ENCODE data around the gene COMMD4. TPM values are rescaled to one million over a fixed set of nuclear protein-coding genes. Genes with fewer than 3 reads are reported as not detected.

COMMD4 gene
- total and polyA plus RNA-seq, 10 of the 15 experiments (the other 5 are each of a cell fraction or from before 2014, with no cell fraction given), result 14.5 to 118 (median 75.3) TPM

DNA sequence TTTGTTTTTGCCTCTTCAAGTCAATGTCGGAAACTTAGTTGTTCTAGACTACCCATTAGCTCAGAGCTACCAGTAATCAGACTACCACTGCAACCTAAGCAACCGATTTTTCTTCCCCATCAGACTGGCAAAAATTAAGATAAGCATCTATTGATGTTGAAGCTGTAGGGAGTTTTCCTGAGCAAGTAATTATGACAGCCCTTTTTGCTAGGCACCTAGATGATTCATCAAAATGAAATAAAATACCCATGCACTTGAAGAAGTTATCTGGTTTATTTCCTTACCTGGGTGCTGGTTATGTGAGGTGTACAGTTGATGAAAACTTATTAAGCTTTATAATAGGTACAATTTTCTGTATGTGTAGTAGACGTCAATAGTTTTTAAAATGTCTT lies 554 bp upstream of the COMMD4 start:
- Histone ChIP-seq H4K20me1 (ENCODE audit: control insufficient read depth, insufficient read depth) (no peaks in the 10 kb centered on the region), H3K9ac (ENCODE audit: control insufficient read depth, insufficient read depth, low read length) (no peak overlapping the region), H3K79me2 (ENCODE audit: control insufficient read depth, insufficient read depth, low read length) (peaks cover 10% of the 10 kb centered on the region), H3K27me3 (replicated peaks in 1 of 2; ENCODE audit: control insufficient read depth in 2 of 2, insufficient read depth in 2 of 2, low read length in 1 of 2) (no peaks in the 10 kb centered on the region), H3K27ac (ENCODE audit: control insufficient read depth, insufficient read depth) (no peak overlapping the region), H3K9me3 (replicated peaks; ENCODE audit: control insufficient read depth, insufficient read depth, low read length) (no peaks in the 10 kb centered on the region), H3K4me3 (peak overlapping the region; percentile 96), H3K4me1 (ENCODE audit: control insufficient read depth, insufficient read depth, low read length) (no peaks in the 10 kb centered on the region; the same call in 1 of the 2 replicates), H3K4me2 (ENCODE audit: control insufficient read depth, insufficient read depth) (peak overlapping the region; percentile 94), H3K36me3 (ENCODE audit: control insufficient read depth in 2 of 2, insufficient read depth in 2 of 2, low read length in 1 of 2) (peaks cover 0 to 5% of the 10 kb centered on the region in 2 experiments; a peak in 1 of 4 replicates), H2AFZ (ENCODE audit: control insufficient read depth, low read depth, low read length) (peak overlapping the region; percentile 92)
- intact Hi-C loops (cut with micrococcal nuclease; ENCODE audit: unreplicated experiment) (no loop called here), in situ Hi-C loops (cut with MboI) (no loop called here)
- ChIA-PET RAD21 (ENCODE audit: unreplicated experiment) (interaction anchor here (0.9 to 1.4 kb wide), 2 partner anchors 33 to 292 kb away, joined by 3 to 8 read pairs; partner anchors contain the start of gene MAN2C1), CTCF (interaction anchor here (1.3 to 2.5 kb wide), 2 partner anchors 32 to 351 kb away, joined by 3 to 15 read pairs; partner anchors contain the start of gene MAN2C1), SMC1A (ENCODE audit: uncharacterized antibody, unreplicated experiment) (interaction anchor here (1.3 to 1.7 kb wide), 3 partner anchors 14 to 312 kb away, joined by 3 to 6 read pairs (median 3); partner anchors contain the start of genes MAN2C1 and PPCDC), POLR2A (interaction anchor here (1.0 to 1.6 kb wide), 2 partner anchors 33 to 305 kb away, joined by 3 to 7 read pairs; partner anchors contain the start of genes IMP3 and MAN2C1)
- DNase-seq (ENCODE audit: low read depth, low spot score) (no peak), ATAC-seq (no peak), FAIRE-seq (no peak)
- TF ChIP-seq ESRRA (IDR thresholded peaks at IDR 0.05; ENCODE audit: low read length) (no peak), MEF2A (IDR thresholded peaks at IDR 0.05; ENCODE audit: insufficient read depth, low read depth, low read length) (no peak), PML (IDR thresholded peaks at IDR 0.05; ENCODE audit: low read length) (no peak), BHLHE40 (IDR thresholded peaks at IDR 0.05; ENCODE audit: borderline replicate concordance in 1 of 2, low read depth in 2 of 2, low read length in 1 of 2) (no peak), POLR2A (IDR thresholded peaks at IDR 0.05; ENCODE audit: low read depth, low read length) (no peak), BCL11A (IDR thresholded peaks at IDR 0.05; ENCODE audit: low read depth, low read length) (no peak)
- TF ChIP-seq, protein P1, sequence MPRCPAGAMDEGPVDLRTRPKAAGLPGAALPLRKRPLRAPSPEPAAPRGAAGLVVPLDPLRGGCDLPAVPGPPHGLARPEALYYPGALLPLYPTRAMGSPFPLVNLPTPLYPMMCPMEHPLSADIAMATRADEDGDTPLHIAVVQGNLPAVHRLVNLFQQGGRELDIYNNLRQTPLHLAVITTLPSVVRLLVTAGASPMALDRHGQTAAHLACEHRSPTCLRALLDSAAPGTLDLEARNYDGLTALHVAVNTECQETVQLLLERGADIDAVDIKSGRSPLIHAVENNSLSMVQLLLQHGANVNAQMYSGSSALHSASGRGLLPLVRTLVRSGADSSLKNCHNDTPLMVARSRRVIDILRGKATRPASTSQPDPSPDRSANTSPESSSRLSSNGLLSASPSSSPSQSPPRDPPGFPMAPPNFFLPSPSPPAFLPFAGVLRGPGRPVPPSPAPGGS (IDR thresholded peaks at IDR 0.05; ENCODE audit: borderline replicate concordance, insufficient read depth, low read depth, low read length, poor library complexity, severe bottlenecking), result no peak
- TF ChIP-seq, protein P2, sequence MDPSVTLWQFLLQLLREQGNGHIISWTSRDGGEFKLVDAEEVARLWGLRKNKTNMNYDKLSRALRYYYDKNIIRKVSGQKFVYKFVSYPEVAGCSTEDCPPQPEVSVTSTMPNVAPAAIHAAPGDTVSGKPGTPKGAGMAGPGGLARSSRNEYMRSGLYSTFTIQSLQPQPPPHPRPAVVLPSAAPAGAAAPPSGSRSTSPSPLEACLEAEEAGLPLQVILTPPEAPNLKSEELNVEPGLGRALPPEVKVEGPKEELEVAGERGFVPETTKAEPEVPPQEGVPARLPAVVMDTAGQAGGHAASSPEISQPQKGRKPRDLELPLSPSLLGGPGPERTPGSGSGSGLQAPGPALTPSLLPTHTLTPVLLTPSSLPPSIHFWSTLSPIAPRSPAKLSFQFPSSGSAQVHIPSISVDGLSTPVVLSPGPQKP (IDR thresholded peaks at IDR 0.05; ENCODE audit: low read depth, low read length), result no peak
- TF ChIP-seq, protein P3, sequence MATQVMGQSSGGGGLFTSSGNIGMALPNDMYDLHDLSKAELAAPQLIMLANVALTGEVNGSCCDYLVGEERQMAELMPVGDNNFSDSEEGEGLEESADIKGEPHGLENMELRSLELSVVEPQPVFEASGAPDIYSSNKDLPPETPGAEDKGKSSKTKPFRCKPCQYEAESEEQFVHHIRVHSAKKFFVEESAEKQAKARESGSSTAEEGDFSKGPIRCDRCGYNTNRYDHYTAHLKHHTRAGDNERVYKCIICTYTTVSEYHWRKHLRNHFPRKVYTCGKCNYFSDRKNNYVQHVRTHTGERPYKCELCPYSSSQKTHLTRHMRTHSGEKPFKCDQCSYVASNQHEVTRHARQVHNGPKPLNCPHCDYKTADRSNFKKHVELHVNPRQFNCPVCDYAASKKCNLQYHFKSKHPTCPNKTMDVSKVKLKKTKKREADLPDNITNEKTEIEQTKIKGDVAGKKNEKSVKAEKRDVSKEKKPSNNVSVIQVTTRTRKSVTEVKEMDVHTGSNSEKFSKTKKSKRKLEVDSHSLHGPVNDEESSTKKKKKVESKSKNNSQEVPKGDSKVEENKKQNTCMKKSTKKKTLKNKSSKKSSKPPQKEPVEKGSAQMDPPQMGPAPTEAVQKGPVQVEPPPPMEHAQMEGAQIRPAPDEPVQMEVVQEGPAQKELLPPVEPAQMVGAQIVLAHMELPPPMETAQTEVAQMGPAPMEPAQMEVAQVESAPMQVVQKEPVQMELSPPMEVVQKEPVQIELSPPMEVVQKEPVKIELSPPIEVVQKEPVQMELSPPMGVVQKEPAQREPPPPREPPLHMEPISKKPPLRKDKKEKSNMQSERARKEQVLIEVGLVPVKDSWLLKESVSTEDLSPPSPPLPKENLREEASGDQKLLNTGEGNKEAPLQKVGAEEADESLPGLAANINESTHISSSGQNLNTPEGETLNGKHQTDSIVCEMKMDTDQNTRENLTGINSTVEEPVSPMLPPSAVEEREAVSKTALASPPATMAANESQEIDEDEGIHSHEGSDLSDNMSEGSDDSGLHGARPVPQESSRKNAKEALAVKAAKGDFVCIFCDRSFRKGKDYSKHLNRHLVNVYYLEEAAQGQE (IDR thresholded peaks at IDR 0.05; ENCODE audit: low read depth, low read length), result no peak
- 45% methylated on average over 3 of the region's 3 CpGs for WGBS (ENCODE audit: insufficient coverage, insufficient replicate concordance, low lambda C conversion rate, missing lambda C conversion rate)
- BruUV-seq (replicated peaks), result no TSS peak

All from GM12878 (cell line).